GM21528 (cell line): ENCODE measurements around the gene IRX4.
"Not testable (repeated sequence)": the region's sequence is repeated elsewhere in the genome, so short reads cannot be mapped to it uniquely, and the experiment has no call there.

Source experiments
- ATAC-seq: cut with Tn5 transposase; IDR thresholded peaks from one replicate; pipeline ENCODE4 v1.9.1; 2021; ENCODE audit warnings: mild to moderate bottlenecking, moderate library complexity; ENCODE audit not compliant: unreplicated experiment, low FRiP score

The IRX4 gene

DNA sequence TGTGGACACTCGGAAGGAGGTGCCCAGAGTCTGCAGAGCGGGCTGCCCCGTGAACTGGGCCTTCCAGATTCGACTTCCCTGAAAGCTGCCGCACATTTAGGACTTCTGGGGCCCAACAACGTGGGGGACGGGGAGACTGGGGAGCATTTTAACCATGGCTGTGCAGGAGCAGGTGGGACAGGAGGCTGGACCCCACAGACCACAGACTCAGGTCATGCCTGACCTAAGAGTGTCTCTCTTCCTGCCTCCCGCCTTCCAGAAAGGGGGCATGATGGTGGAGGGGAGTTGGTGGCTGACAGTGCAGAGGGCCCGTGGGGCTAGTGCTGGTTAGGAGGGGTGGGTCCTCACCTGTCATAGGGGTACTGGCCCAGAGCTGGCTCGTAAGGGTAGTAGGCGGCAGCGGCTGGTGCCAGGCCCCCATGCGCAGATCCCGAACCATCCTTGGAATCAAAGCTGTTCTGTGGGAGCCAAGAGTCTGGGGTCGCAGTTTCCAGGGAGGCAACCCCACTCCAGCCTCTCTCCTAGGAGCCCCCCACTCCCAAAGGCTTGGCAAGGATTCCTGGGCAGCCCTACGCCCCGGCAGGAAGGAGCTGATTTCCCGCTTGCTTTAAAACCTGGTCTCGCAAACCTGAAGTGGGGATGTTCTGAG lies 2.2 kb downstream of the IRX4 start:
- ATAC-seq = no peak

DNA sequence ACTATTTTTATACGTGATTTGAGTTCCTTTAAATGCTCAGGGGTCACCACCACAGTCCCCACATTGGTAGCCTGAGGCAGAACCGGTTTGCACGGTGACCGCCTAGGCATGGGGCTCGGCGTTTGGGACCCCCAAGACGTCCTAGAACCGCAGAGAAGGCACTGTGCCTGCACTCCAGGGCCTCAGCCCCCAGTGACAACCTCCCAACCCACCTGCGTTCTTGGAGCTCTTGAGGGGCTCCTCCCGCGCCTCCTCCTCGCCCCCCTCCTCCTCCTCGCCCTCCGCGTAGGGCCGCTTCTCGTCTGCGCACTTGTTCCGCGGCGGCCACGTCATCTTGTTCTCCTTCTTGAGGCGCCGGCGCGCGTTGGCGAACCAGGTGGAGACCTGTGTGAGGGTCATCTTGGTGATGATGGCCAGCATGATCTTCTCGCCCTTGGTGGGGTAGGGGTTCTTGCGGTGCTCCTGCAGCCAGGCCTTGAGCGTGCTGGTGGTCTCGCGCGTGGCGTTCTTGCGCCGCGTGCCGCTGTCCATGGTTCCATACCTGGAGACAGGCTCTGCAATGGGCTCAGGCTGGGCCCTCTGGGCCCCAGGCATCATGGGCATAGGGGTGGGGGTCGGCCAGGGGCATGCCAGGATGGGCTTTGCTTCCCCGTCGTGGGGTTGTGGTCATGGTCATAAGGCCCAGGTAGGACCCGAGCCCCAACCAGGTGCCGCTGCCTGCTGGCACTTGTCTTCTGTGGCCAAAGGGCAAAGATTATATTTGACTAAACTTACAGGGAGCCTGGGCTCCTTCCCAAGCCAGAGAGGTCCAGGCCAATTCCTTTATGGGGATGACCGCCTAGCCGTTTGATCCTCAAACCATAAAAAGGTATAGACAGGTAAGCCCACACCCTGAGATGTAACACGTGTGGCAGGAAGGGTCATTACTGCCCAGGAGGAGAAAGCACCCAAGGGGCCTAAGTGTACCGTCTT lies 3.1 kb downstream of the IRX4 start:
- ATAC-seq = no peak

GRCh38 chr5:1878050-1878849 lies 4.5 kb downstream of the IRX4 start:
- no peak for ATAC-seq

DNA sequence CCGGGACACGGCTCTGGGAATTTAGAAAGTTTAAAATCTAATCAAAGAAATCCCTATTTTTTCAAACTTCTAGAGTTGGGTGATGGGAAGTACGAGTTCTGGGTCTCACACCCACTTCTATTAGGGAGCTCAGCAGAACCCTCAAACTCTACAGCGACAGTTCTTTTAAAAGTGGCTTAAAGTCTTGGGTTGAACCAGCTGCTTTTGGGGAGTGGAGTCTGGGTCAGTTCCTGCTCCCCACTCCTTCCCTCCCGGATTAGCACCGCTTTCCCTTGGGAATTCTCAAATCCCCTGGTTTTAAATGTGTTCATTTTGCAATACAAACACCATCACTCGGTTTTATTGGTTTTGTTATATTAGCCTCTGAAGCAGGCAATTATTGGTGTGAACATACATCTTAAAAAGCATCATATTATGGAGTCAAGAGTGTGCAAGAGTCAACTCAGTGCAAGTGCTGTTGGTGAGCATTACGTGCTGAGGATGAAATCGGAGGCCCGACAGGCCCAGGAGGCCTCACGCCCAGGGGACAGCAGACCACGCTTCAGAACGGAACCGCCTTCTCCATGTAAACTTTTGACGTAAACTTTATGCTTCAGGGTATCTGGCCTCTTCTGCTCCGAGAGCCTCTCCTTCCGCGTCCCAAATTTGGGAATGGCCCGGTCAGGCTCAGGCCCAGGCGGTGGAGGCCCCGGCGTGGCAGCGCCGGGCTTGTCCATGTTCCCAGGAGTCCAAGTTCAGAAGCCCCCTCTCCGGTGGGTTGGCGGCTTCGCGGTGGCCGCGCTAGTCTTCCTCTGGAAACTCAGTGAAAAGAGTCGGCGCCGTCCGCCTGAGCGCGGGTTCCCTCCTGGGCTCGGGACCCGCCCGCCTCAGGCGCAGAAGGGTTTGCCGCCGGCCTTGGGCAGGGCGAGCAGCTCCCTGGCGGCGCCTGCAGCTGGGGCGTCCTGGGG lies 5.3 kb downstream of the IRX4 start:
- no peak for ATAC-seq

DNA sequence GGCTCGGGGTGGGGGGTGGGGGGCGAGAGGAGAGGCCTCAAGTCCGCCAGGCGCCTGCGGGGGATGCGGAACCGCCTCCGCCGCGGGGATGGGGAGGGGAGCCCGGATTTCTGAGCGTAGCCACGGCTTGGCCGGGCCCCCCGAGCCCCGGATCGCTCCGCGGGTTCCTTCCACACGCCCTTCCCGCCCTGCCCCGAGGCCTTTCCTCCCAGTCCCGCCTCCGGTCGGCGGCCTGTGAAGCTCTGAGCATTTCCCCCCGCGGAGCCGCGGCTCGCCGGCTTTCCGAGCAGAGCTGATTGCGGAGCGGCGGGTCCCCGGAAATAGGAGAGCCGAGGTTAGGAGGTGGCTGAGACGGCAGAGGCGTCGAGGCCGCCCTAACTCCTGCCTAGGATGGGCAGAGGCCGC lies 6.1 kb downstream of the IRX4 start:
- ATAC-seq = no peak

DNA sequence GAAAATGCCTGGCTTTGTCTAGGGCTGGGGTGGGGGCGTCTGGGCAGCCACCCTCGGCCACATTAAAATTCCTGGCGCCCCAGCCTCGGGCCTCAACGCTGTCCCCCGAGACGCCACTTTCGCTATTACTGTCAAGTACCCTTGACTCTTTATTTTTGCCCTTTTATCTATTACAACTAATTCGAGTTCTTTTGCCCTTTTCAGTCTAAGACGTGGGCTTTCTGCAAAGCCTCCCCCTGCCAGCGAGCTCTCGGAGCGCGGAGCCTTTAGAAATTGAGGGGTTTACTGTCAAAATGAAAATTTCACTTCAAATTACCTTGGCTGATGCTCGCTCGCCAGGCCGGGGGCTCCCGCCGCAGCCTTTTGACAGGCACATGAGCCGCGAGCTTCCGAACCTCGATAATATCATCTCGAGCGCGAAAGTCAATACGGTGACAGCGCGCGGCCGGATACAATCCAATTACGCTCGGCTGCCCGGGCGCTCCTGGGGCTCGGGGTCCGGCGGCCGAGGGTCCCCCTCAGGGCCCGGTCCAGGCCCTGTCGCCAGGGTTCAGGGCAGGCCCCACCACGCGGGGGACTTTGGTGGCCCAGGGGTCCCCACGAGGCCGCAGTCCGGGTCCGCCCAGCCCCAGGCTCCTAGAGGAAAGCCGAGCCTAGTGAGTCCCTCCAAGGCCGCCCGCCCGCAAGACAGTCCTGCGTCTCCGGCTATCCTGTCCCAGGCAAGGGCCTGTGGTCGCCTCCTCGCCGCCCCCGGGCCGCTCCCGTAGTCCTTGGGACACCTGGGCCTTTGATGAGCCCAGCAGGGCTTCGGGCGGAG lies 6.7 kb downstream of the IRX4 start:
- ATAC-seq = no peak

- ATAC-seq = no peak
Observed at GRCh38 chr5:1875281-1875842, 7.4 kb downstream of the IRX4 start.

GRCh38 chr5:1874771-1875220 lies 7.9 kb downstream of the IRX4 start:
- ATAC-seq = no peak

DNA sequence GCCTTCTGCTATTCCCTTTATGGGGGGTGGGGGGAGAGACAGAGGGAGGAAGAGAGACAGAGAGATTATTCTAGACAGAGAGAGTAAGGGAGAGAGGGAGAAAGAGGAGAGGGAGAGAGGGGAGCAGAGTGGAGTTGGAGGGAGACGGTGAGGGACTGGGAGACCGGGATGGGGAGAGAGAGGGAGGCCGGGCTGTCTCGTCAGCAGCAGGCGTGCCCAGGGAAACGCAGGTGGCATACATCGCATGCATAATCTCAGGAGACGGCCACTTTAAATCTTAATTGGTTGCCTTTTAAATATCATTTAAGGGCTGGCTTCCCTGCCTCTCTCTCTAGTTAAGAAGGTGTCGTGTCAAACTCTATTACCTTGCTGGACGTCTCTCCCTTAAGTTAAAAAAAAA lies 8.4 kb downstream of the IRX4 start:
- no peak for ATAC-seq

DNA sequence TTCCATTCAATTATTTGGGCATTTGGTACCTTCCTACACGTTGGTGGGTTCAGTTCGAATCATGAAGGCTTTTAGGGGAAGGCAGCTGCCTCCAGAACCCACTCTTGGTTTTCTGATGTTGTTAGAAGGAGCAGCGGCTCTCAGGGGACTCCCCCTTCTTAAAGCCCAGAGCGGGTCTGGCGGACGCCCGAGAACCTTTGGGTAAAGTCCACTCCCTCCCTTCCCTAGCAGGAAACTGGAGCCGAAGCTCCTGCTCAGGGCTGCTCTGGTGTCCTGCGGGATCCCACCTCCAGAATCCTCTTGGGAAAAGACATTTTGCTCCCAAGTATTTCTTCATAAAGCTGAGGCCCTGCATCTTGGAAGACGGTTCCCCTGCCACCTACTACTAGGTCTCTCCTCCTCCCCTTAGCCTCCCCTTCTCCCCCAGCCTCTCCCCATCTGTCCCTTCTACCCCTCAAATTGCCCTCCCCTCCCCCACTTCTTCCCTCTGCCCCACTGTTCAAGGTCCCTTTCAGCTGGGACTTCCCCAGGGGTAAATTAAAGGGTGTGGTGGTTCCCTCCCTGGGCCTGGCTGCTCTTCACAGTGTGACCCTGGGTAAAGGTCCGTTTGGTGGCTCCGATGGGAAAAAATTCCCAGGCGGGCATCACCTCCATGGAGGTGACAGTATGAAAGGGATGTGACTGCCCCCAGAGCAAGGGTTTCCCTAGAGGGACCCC lies 9.3 kb downstream of the IRX4 start:
- no peak for ATAC-seq

DNA sequence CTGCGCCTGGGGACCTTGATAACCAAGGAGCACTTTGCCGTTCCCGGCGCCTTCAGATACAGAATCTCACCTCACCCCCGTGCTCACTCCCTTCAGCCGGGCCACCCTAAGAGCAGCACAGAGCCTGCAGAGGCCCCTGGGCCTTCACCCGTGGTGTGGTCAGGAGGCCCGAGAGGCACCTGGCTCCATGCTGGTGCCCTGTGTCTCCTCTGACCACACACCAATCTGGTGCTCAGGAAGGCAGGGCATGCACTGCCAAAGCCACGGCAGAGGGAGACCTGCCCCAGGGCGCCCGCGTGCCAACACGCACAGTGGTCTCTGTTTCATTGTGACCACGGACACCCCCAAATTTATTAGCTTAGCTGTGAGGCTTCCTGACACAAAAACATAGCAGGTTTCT lies 11.3 kb downstream of the IRX4 start:
- no peak for ATAC-seq

DNA sequence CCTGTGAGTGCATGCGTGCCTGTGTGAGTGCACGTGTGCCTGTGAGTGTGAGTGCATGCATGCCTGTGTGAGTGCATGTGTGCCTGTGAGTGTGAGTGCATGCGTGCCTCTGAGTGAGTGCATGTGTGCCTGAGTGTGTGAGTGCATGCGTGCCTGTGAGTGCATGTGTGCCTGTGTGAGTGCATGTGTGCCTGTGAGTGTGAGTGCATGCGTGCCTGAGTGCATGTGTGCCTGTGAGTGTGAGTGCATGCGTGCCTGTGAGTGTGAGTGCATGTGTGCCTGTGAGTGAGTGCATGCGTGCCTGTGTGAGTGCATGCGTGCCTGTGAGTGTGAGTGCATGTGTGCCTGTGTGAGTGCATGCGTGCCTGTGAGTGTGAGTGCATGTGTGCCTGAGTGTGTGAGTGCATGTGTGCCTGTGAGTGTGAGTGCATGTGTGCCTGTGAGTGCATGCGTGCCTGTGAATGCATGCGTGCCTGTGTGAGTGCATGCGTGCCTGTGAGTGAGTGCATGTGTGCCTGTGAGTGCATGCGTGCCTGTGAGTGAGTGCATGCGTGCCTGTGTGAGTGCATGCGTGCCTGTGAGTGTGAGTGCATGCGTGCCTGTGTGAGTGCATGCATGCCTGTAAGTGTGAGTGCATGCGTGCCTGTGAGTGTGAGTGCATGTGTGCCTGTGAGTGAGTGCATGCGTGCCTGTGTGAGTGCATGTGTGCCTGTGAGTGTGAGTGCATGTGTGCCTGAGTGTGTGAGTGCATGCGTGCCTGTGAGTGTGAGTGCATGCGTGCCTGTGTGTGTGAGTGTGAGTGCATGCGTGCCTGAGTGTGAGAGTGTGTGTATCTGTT lies 12.1 kb downstream of the IRX4 start:
- ATAC-seq = not testable (repeated sequence)

DNA sequence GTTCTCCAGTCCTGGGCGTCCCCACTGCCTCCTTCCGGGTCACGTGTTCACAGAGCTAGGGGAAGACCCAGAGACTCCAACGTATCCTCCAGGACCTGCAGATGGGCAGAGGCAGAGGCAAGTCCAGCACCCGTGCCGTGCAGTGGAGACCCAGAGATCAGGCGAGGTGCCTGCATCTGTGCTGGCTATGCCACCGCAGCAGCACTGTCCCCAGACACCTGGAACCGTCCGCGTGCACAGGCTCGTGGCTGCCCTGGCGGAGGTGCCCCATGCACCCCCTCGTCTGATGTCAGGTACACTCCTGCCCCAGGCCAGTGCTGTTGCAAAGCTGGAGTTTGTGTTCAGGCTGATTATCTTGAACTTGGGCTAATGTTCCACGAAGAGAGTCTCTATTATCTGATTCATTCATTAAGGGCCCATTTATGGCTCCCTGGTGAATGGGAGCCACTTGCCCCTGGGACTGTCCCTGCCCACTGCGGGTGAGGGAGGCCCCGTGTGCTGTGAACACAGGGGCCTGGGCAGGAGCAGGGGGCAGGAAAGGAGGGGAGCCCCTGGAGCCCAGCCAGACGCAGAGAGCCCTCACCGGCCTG lies 13.7 kb downstream of the IRX4 start:
- ATAC-seq = no peak

DNA sequence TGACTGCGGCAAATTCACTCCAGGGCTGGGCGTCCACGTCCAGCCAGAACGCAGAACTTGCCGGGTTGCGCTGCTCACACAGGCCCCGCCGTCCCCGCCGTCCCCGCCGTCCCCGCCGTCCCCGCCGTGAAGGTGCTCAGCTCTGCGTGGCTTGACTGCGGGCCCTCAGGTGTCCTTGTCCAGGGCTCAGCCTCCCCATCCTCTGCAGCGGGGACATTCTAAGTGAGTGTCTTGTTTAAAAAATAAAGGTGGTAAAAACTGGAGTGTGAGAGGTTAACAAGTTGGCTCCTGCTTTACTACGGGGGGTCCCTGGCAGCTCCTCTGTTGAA lies 14.9 kb downstream of the IRX4 start:
- no peak for ATAC-seq

DNA sequence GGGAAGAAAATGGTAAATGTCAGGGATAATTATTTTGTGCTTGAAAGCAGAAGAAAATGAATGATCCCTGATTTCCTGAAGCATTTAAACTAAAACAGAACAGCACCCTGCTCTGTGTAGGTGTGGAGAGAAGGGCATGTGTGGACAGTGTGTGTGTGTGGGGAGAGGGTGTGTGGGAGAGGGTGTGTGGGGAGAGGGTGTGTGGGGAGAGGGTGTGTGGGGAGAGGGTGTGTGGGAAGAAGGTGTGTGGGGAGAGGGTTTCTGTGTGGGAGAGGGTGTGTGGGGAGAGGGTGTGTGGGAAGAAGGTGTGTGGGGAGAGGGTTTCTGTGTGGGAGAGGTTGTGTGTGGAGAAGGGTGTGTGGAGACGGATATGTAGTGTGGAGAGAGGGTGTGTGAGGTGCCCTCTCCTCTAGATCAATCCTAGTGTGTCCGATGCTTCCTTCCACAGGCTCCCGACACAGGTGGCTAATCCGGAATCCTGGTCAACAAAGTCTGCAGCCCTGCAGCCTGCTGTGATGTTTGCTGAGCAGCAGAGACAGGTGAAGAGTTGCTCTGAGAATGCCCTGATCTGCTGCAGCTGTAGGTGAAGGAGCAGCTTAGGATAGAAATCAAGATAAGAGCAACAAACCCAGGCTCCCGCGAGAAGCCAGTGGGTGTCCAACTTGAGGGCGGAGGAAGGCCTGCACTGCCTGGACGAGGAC lies 15.5 kb downstream of the IRX4 start:
- ATAC-seq = no peak

DNA sequence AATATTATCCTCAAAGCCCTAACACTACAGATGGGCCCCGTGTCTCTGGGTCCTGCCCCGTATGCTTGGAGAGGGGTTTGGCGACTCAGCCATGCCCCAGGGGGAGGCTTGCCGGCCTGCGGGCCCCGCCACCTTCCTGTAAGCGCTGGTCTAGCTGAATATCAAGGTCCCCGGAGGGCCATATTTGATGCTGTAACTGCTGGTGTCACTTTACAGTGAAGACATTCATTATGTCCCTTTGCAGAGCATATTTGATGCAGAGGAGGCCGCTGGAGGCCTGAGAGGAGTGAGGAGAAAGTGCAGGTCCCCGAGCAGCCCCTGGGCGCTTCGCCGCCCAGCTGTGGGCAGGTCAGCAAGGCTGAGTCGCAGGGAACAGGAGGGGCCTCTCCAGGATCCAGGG lies 16.8 kb downstream of the IRX4 start:
- ATAC-seq = no peak
